GM18861 (cell line): ENCODE data around the gene RALGAPA2.

Experiments
- ATAC-seq: cut with Tn5 transposase; IDR thresholded peaks from one replicate; pipeline ENCODE4 v1.9.1; 2021; ENCODE audit not compliant: unreplicated experiment

Gene RALGAPA2

GRCh38 chr20:20729563-20729962 is 17.1 kb upstream of the RALGAPA2 start:
- no peak for ATAC-seq

GRCh38 chr20:20721489-20721888 is 9.0 kb upstream of the RALGAPA2 start:
- no peak for ATAC-seq

GRCh38 chr20:20720158-20720557 is 7.7 kb upstream of the RALGAPA2 start:
- ATAC-seq: no peak

- ATAC-seq: no peak
Measured at GRCh38 chr20:20719411-20719810, 7.0 kb upstream of the RALGAPA2 start.

- ATAC-seq: no peak
Measured at GRCh38 chr20:20713244-20713765, 861 bp upstream of the RALGAPA2 start.

- peak; percentile 0 for ATAC-seq
Measured at GRCh38 chr20:20712004-20712473, 405 bp downstream of the RALGAPA2 start.

GRCh38 chr20:20711413-20711812 is 1.0 kb downstream of the RALGAPA2 start:
- no peak for ATAC-seq

GRCh38 chr20:20710443-20711315 is 1.8 kb downstream of the RALGAPA2 start:
- peak; percentile 31 for ATAC-seq

- ATAC-seq: no peak
Measured at GRCh38 chr20:20709887-20710286, 2.6 kb downstream of the RALGAPA2 start.

- no peak for ATAC-seq
Measured at GRCh38 chr20:20706285-20706684, 6.2 kb downstream of the RALGAPA2 start.

GRCh38 chr20:20702330-20703245 is 9.9 kb downstream of the RALGAPA2 start:
- ATAC-seq: no peak

- ATAC-seq: no peak
Measured at GRCh38 chr20:20699917-20700316, 12.5 kb downstream of the RALGAPA2 start.

GRCh38 chr20:20699144-20699543 is 13.3 kb downstream of the RALGAPA2 start:
- no peak for ATAC-seq

- no peak for ATAC-seq
Measured at GRCh38 chr20:20697325-20697845, 15.1 kb downstream of the RALGAPA2 start.

- ATAC-seq: no peak
Measured at GRCh38 chr20:20695250-20695816, 17.1 kb downstream of the RALGAPA2 start.

GRCh38 chr20:20694591-20694990 is 17.9 kb downstream of the RALGAPA2 start:
- ATAC-seq: no peak

GRCh38 chr20:20692587-20692986 is 19.9 kb downstream of the RALGAPA2 start:
- ATAC-seq: no peak

- peak; percentile 29 for ATAC-seq
Measured at GRCh38 chr20:20691477-20692235, 20.8 kb downstream of the RALGAPA2 start.

- peak; percentile 62 for ATAC-seq
Measured at GRCh38 chr20:20690676-20691476, 21.6 kb downstream of the RALGAPA2 start.
